Activated CD8-positive, alpha-beta memory T cell treated with anti-CD3 and anti-CD28 coated beads, Interleukin-2, amount 50 U/mL, for 4 hours (primary cell): Measurements from ENCODE around the gene NCOA3.

ENCODE experiments used
- DNase-seq: peaks from one replicate; pipeline ENCODE4 v3.0.0-alpha.2; 2020

Gene NCOA3

DNA sequence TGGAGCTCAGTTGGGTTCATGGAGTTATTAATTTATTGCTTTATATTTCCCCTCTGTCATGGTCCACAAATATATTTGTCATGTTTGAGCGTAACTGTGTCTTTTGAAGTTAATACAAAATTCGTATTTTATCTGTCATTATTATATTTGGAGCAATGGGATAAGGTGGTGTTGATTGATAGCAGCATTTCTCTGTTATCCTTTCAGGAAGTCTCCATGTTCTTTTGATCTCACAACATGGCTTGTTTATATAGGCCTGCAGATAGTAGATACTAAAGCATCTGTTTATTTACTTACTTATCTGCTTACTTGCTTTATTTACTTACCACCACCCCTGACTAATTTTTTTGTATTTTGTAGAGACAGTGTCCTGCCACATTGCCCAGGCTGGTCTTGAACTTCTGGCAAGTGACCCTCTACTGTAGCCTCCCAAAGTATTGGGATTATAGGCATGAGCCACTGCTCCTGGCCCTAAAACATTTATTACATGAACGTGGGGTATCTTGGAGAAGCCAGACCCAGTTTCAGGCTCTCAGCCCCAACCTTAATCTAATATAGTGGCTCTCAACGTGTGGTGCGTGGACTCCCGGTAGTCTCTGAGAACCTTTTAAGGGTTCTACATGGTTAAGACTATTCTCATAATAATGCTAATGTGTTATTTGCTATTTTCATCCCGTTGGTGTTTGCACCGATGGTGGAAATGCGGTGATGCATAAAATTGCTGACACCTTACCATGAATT, 104.2 kb downstream of the NCOA3 start:
- DNase-seq: no peak

- DNase-seq: no peak
Observed at GRCh38 chr20:47606414-47606982, 104.8 kb downstream of the NCOA3 start.

DNA sequence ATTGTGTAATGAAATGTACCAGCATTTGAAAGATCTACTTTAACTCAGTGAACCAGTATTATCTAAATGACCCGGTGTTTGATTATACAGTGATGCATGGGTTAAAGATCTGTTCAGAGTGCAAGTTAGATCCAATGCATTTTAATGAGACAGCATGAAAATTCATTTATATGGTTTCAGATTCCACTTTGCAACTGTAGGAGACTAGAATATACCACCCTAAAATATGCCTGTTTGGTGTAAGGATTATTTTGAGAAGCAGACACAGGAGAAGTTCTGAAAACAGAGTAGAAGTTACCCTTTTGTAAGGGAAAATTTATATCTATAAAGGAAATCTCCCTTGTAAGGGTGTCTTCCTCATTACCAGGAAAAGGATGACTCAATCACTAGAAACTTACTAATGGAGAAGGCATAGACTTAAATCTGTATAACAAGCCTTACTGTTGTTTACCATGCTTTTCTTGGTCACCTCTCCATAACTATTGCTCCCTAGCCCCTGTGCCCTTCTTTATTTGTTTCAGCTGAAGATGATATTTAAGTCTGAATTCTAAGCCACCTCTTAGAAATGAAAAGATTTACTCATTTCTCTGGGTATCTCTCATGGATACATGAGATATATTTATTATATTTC, 105.4 kb downstream of the NCOA3 start:
- no peak for DNase-seq

GRCh38 chr20:47609001-47609400, 107.3 kb downstream of the NCOA3 start:
- DNase-seq: no peak

- DNase-seq: peak; percentile 82
Observed at GRCh38 chr20:47610247-47610944, 108.7 kb downstream of the NCOA3 start.

DNA sequence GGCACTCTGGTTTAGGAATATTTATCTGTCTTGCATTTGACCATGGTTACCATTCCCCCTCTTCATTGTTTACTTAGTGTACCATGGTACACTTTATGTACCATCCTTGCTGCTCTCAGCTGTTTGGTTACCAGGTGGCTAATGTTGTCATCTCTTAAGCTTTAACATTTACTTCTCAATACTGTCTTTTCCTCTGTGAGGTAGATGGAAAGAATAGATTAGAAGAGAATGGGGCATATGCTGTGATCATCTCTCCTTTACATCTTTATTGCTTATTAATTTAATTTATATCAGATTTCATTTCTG, 109.2 kb downstream of the NCOA3 start:
- no peak for DNase-seq

DNA sequence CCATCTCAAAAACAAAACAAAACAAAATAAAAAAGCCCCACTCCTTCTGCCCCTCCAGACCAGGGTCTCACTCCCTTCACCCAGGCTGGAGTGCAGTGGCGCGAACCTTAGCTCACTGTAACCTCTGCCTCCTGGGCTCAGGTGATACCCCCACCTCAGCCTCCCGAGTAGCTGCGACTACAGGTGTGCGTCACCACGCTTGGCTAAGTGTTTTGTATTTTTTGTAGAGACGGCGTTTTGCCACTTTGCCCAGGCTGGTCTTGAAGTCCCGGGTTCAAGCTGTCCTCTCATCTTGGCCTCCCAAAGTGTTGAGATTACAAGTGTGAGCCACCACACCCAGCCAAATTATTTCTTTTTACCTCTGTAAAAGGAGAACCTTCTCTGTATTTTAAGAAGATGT, 110.1 kb downstream of the NCOA3 start:
- DNase-seq: no peak

GRCh38 chr20:47612670-47613069, 111.0 kb downstream of the NCOA3 start:
- no peak for DNase-seq

GRCh38 chr20:47614703-47615309, 113.1 kb downstream of the NCOA3 start:
- no peak for DNase-seq

GRCh38 chr20:47618479-47618878, 116.8 kb downstream of the NCOA3 start:
- DNase-seq: no peak

DNA sequence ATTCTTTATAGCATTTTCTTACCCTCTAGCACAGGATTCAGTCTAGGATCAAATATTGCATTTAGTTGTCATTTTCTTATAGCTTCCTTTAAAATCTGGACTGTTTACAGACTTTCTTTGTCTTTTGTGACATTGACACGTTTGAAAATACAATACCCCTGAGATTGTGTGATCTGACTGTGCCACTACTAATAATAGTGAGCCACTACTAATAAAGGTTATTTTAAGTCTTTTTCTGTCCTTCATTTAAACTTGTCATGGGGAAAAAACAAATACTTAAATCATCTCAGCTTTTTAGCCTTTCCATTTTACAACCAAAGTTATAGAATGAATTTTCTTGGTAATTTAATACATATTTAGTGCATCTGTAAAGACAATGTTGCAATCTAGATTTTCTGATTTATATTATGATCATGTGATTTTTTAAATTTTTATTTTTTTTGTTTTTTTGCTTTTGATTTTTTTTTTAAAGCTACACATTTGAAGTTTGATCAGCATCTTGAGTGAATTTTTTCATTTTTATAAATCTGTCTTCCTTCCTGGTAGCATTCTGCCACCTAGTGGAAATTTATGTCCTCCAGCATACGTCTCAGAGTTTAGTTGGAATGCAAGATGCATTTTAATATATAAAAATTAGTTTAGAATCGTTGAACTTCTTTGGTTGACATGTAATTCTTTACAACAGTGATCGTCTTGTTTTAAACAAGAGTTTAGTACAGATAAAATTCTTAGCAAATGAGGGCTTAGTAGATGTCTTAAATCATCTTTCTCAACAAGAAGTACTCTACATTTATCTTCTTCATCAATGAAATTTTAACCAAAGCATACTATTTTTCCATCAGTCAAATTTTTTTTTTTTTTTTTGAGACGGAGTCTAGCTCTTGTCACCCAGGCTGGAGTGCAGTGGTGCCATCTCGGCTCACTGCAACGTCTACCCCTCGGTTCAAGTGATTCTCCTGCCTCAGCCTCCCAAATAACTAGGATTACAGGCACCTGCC, 119.4 kb downstream of the NCOA3 start:
- no peak for DNase-seq

GRCh38 chr20:47622118-47622665, 120.5 kb downstream of the NCOA3 start:
- DNase-seq: no peak

- no peak for DNase-seq
Observed at GRCh38 chr20:47623206-47623605, 121.5 kb downstream of the NCOA3 start.

DNA sequence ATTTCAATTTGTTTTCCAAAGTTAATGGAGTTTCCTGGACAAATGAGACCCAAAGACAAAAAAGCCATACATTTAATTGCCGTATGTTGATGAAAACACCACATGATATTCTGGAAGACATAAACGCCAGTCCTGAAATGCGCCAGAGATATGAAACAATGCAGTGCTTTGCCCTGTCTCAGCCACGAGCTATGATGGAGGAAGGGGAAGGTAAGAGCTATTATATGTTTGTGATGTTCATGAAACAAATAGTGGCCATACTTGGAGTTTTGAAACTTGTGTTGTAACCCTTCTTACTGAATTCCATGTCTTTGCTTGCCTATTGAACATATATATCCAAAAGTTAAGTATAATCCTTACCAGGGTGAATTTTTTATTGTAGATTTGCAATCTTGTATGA, 125.9 kb downstream of the NCOA3 start:
- no peak for DNase-seq

- DNase-seq: no peak
Observed at GRCh38 chr20:47629907-47630306, 128.2 kb downstream of the NCOA3 start.

GRCh38 chr20:47631078-47631477, 129.4 kb downstream of the NCOA3 start:
- no peak for DNase-seq

DNA sequence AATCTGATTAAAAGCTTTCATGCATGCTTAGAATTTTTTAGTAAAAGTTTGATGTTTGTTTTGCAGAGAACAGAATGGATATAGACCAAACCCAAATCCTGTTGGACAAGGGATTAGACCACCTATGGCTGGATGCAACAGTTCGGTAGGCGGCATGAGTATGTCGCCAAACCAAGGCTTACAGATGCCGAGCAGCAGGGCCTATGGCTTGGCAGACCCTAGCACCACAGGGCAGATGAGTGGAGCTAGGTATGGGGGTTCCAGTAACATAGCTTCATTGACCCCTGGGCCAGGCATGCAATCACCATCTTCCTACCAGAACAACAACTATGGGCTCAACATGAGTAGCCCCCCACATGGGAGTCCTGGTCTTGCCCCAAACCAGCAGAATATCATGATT, 133.6 kb downstream of the NCOA3 start:
- DNase-seq: no peak

- no peak for DNase-seq
Observed at GRCh38 chr20:47638851-47639250, 137.2 kb downstream of the NCOA3 start.

DNA sequence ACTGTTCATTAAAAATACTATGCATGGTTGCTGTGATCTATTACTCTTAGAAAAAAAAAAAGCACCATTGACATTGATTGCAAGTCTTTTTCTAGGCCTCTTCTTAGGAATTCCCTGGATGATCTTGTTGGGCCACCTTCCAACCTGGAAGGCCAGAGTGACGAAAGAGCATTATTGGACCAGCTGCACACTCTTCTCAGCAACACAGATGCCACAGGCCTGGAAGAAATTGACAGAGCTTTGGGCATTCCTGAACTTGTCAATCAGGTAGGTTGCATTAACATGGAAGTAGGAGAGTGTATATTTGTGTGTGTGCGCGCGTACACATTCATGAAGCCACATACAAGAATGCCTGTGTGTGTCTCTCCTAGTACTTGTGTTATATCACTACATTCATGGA, 140.4 kb downstream of the NCOA3 start:
- no peak for DNase-seq

DNA sequence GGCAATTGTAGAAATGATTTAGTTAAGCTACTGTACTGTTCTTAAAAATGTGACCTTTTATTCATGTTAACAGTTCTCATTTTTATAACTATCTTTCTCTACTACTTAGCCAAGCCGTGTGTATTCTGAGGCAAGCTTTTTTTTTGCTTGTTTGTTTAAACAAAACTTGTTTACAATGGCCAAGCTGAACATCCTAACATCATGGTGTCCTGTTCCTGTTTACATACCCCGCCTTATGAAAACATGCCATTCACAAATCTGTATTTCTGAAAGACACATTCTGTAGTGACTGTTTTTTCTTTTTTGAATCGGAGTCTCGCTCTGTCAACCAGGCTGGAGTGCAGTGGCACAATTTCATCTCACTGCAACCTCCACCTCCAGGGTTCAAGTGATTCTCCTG, 140.9 kb downstream of the NCOA3 start:
- DNase-seq: no peak

DNA sequence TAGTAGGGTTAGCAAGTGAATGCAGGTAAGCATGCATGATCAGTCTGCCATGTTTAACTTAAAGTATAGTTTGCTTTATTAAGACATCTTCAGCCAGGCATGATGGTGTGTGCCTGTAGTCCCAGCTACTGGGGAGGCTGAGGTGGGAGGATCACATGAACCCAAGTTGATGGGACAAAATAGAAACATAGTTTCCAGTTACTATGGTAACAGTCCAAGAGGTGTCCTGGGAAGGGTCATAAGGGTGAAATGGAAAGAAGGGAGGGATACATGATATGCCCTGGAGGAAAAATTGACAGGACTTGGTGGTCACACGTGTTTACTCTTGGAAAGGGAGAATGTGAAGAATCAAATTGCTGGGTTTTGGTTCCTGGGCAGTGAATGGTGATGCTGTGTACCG, 143.9 kb downstream of the NCOA3 start:
- no peak for DNase-seq

- no peak for DNase-seq
Observed at GRCh38 chr20:47647994-47648393, 146.3 kb downstream of the NCOA3 start.
